Right kidney (tissue), 1 donor: ENCODE measurements around the gene MT1A.

Experiments
- DNase-seq: peaks from one replicate; pipeline ENCODE4 v3.0.0-alpha.2; 2016

Gene MT1A

GRCh38 chr16:56631197-56631596 lies 7.3 kb upstream of the MT1A start:
- no peak for DNase-seq

DNA sequence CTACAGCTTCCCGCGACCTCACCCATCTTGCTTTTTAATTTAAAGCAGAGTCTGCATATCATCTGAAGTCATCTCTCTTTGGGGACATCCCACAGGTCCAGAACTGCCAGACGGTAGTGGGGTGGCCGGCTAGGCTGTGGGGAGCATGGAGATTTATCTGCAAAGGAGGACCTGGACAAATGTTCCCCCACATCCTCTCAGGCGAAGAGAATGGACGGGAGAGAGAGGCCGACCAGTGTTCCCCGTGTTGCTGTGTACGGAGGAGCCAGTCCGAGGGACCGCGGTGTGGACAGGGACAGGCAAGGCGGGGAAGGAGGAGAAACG lies 6.7 kb upstream of the MT1A start:
- DNase-seq, result no peak

DNA sequence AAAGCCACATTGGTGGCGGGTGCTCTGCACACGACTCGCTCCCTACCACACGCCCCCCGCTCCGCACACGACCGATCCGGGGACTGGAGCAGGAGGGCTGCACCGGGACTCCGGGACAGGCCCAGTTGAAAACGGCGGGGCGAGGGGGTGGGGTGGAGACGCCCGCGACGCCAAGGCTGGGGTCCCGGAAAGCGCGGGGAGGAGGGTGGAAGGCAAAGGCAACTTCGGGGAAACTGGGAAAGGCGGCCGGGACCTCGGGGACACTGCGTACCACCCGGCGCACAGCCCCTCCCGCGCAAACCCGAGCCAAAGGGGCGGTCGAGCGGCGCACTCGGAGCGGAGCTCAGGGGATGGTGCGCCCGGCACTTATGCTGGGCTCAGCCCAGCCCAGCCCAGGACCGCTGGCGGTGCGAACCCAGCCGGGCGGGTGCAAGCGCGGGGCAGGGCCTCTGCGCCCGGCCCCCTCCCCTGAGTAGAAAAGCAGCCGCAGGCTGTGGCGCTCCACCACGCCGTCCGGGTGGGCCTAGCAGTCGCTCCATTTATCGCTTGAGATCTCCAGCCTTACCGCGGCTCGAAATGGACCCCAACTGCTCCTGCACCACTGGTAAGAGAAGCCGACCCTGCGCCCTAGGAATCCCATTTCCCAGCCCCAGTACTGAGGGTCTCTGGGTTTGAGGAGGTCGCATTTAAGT lies 6.2 kb upstream of the MT1A start, which contains the start of gene MT1M:
MT1M (plus strand) TSS at position 504 of the 692 bp plus-strand sequence; CDS start at position 577, 73 bp downstream.
- DNase-seq, result peak; percentile 67

GRCh38 chr16:56632848-56633365 lies 5.6 kb upstream of the MT1A start:
- DNase-seq, result no peak

DNA sequence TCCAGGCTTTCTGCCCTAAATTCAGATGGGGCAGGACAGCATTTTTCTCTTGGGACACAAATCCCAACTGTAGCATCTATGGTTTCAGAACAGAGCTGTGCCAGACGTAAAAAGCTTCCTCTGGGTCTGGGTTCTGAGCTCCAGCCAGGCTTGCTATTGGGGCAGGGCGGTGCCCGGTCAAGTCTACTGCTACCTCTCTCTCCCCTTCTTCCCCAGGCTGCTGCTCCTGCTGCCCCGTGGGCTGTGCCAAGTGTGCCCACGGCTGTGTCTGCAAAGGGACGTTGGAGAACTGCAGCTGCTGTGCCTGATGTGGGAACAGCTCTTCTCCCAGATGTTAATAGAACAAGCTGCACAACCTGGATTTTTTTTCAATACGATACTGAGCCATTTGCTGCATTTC lies 4.9 kb upstream of the MT1A start:
- DNase-seq, result no peak

DNA sequence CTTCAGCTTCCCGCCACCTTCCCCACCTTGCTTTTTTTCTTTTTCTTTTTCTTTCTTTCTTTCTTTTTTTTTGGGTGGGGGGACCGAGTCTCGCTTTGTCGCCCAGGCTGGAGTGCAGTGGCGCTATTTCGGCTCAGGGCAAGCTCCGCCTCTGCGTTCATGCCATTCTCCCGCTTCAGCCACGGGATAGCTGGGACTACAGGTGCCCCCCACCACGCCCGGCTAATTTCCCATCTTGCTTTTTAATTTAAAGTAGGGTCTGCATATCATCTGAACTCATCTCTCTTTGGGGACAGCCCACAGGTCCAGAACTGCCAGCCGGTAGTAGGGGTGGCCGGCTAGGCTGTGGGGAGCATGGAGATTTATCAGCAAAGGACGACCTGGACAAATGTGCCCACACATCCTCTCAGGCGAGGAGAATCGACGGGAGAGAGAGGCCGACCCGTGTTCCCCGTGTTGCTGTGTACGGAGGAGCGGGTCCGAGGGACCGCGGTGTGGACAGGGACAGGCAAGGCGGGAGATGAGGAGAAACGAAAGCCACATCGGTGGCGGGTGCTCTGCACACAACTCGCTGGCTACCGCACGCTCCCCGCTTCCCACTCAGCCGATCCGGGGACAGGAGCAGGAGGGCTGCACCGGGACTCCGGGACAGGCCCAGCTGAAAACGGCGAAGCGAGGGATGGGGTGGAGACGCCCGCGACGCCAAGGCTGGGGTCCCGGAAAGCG lies 3.6 kb upstream of the MT1A start:
- DNase-seq, result peak; percentile 49

DNA sequence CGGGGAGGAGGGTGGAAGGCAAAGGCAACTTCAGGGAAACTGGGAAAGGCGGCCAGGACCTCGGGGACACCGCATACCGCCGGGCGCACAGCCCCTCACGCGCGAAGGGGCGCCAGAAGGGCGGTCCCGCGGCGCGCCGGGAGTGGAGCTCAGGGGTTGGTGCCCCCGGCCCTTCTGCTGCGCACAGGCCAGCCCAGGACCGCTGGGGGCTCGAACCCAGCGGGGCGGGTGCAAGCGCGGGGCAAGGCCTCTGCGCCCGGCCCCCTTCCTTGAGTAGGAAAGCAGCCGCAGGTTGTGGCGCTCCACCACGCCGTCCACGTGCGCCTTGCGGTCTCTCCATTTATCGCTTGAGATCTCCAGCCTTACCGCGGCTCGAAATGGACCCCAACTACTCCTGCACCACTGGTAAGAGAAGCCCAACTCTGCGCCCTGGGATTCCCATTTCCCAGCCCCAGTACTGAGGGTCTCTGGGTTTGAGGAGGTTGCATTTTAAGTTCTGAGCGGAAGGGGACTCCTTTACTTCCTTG lies 3.0 kb upstream of the MT1A start:
- DNase-seq, result no peak

DNA sequence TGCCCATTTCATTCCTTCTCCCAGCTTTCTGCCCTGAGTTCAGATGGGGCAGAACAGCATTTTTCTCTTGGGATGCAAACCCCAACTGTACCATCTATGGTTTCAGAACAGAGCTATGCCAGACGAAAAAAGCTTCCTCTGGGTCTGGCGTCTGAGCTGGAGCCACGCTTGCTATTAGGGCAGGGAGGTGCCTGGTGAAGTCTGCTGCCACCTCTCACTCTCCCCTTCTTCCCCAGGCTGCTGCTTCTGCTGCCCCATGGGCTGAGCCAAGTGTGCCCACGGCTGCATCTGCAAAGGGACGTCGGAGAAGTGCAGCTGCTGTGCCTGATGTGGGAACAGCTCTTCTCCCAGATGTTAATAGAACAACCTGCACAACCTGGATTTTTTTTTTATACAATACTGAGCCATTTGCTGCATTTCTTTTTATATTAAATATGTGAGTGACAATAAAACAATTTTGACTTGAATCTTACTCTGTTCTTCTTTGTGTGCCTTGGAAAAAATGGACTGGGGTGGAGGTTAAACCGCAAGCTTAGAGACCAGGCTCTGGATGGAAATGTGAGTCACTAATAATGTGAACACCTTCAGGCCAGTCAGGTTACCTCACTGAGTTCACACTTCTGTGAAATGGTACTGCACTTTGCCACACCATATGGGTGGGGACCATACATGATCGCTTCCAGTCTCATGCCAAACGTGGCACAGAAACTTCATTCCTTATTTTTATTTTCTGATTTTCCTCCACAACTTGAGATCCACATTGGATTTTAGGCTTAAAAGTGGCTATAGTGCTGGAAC lies 1.7 kb upstream of the MT1A start:
- DNase-seq, result no peak

DNA sequence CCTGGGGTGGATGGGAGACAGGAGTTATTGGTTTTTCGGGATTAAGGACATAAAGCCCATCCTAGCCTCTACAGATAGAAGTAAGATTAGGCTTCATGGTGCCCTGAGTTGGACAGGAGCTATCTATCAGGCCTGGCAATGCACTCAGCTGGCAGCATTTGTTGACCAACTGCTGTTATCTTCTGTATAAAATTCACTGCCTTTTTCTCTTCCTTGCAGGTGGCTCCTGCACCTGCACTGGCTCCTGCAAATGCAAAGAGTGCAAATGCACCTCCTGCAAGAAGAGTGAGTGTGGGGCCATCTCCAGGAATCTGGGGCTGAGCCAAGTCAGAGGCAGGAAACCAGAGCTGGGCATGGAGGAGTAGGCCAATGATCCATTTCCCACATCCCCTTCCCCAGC lies 579 bp downstream of the MT1A start:
- DNase-seq, result no peak

- DNase-seq, result no peak
Observed at GRCh38 chr16:56640076-56640475, 1.6 kb downstream of the MT1A start.

GRCh38 chr16:56641166-56641565 lies 2.7 kb downstream of the MT1A start:
- DNase-seq, result no peak

DNA sequence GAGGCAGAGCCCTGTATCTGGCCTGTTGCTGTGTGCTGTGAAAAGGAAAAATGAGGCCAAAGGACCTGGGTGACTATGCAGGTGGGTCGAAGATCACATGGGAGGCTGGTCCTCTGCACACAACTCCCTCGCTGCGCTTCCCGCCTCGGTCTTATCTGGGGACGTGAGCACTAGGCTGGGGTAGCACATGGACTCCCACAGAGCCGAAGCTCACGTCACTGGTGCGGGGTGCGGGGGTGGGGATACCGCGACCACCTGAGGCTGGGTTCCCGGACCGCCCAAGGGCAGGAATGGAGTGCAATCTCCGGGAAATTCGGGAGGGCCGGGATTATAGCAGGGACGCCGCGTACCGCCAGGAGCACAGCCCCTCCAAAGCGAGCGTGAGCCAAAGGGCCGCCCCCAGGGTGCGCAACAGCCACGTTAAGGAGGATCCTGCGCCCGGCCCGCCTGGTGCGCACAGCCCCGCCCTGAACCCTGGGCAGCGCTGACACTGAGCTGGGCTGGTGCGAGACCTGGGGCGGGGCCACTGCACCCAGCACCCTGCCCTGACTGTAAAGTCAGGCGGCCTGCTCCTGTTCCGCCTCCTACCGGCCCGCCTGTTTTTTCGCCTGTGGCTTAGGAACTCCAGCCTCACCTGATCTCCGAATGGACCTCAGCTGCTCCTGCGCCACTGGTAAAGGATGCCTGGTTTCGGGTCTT lies 4.8 kb downstream of the MT1A start:
- DNase-seq, result no peak

- DNase-seq, result no peak
Observed at GRCh38 chr16:56643833-56644232, 5.4 kb downstream of the MT1A start.

DNA sequence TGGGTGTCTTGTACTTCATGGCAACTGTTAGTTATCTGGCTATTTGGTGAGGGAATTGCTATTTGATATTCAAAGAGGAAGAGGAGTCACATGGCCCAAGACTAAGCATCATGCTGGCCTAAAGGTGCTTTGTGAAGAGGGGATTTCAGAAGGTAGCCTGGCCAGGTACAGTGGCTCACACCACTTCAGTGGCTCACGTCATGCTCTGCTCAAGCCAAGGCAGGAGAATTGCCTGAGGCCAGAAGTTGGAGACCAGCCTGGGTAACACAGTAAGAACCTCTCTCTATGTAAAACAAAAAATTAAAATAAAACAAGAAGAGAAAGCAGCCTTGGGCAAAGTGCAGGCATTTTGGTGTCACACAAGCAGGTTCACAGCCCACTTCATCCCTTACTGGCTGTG lies 6.8 kb downstream of the MT1A start:
- DNase-seq, result no peak

DNA sequence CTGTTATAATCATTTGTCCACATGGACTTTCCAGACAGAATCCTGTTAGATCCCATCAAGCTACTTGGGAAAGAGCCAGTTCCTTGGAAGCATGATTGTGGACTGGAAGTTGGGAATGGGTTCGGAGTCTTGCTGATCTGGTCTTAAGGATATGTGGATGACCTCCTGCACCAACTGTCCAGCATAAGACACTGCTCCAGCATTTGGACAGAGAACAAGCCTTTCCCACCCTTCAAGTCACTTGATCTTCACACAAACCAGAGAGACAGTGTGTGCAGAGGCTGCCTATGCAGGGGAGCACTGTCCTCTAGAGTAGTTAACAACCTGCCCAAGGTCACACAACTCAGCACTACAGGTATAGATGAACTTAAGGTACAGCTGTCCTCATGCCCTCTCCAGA lies 7.4 kb downstream of the MT1A start:
- no peak for DNase-seq

DNA sequence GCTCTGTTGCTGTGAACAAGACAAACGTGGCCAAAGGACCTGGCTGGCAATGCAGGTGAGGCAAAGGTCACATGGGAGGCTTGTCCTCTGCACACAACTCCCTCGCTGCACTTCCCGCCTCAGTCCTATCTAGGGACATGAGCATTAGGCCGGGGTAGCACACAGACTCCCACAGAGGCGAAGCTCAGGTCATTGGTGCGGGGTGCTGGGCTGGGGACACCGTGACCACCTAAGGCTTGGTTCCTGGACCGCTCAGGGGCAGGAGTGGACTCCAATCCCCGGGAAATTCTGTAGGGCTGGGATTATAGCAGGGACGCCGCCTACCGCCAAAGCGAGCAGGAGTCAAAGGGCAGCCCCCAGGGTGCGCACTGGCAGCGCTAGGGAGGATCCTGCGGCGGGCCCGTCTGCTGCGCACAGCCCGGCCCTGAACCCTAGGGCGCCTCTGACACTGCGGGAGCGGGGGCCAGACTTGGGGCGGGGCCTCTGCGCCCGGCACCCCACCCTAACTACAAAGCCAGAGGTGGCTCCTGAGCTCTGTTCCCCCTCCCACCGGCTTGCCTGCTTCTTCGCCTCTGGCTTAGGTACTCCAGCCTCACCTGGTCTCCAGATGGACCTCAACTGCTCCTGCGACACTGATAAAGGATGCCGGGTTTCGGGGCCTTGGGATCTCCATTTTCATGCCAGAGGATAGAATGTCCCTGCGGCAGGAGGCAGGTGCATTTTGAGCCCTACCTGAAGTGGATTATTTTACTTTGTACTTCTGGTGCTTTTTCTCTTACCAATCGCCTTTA lies 9.4 kb downstream of the MT1A start:
- no peak for DNase-seq

- no peak for DNase-seq
Observed at GRCh38 chr16:56649271-56649670, 10.8 kb downstream of the MT1A start.

GRCh38 chr16:56649820-56650219 lies 11.4 kb downstream of the MT1A start:
- DNase-seq, result no peak

- DNase-seq, result no peak
Observed at GRCh38 chr16:56651586-56651985, 13.1 kb downstream of the MT1A start, which contains the start of gene MT1B. Gene MT1B, plus strand, starts transcription at chr16:56651886. Its CDS starts 68 bp downstream, at chr16:56651954.

DNA sequence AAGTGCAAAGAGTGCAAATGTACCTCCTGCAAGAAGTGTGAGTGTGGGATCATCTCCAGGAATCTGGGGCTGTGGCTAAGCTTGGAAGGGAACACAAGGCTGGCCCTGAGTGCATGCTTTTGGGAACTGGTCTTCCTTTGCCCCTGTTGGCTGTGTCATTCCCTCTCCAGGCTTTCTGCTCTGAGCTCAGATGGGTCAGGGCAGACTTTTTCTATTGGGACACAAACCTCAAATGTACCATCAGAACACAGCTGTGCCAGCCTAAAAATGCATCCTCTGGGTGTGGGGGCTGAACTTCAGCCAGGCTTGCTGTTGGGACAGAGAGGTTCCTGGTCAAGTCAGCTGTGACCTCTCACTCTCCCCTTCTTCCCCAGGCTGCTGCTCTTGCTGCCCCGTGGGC lies 14.1 kb downstream of the MT1A start:
- DNase-seq, result no peak

DNA sequence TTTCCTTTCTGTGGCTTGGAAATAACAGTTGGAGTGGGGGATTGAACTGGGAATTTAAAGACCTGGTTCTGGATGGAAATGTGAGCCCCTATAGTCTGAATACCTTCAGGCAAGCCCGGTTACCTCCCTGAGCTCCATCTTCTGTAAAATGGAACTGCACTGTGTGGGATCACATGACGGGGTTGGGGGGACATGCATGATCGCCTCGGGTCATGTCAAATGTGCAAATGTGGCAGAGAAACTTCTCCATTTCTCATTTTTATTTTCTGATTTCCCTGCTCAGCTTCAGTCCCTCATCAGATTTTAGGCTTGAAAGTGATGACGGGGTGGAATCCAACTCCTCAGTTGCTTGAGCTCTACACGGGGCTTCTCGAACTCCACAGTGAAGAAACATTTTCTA lies 14.8 kb downstream of the MT1A start:
- DNase-seq, result no peak
